GM23248 (cell line): ENCODE measurements around the gene PEX10. TPM values are rescaled to one million over a fixed set of nuclear protein-coding genes. Genes with fewer than 3 reads are reported as not detected.

ENCODE experiments used
- DNase-seq: peaks from one replicate; pipeline ENCODE4 v3.0.0-alpha.2; 2015
- H2AFZ ChIP-seq: fragments of 200-600 bp; sonication (generic); 2 replicates; pipeline ENCODE4 v1.6.1; 2016; ENCODE audit warnings: antibody characterized with exemption
- H3F3A ChIP-seq: fragments of 200-600 bp; sonication (generic); 2 replicates; pipeline ENCODE4 v1.6.1; 2016; ENCODE audit warnings: mild to moderate bottlenecking, antibody characterized with exemption, mixed run types; ENCODE audit not compliant: insufficient read depth
- H3K27ac ChIP-seq: fragments of 200-600 bp; sonication (generic); 2 replicates; pipeline ENCODE4 v1.5.1; 2016; ENCODE audit warnings: mild to moderate bottlenecking
- H3K27me3 ChIP-seq: fragments of 200-600 bp; sonication (generic); replicated peaks from 2 replicates; pipeline ENCODE4 v1.6.1; 2016; ENCODE audit warnings: mild to moderate bottlenecking; ENCODE audit not compliant: insufficient read depth
- H3K36me3 ChIP-seq: fragments of 200-600 bp; sonication (generic); 2 replicates; pipeline ENCODE4 v1.6.1; 2016; ENCODE audit warnings: low read depth, mild to moderate bottlenecking
- H3K4me1 ChIP-seq: fragments of 200-600 bp; sonication (generic); 2 replicates; pipeline ENCODE4 v1.6.1; 2016; ENCODE audit warnings: mild to moderate bottlenecking; ENCODE audit not compliant: insufficient read depth
- H3K4me2 ChIP-seq: fragments of 200-600 bp; sonication (generic); one replicate; pipeline ENCODE4 v1.6.1; 2016; ENCODE audit warnings: mild to moderate bottlenecking; ENCODE audit not compliant: unreplicated experiment
- H3K4me3 ChIP-seq: fragments of 200-600 bp; sonication (generic); 2 replicates; pipeline ENCODE4 v1.5.1; 2016; ENCODE audit warnings: mild to moderate bottlenecking
- H3K79me2 ChIP-seq: fragments of 200-600 bp; sonication (generic); 2 replicates; pipeline ENCODE4 v1.6.1; 2016; ENCODE audit warnings: mild to moderate bottlenecking; ENCODE audit not compliant: insufficient read depth
- H3K9ac ChIP-seq: fragments of 200-600 bp; sonication (generic); 2 replicates; pipeline ENCODE4 v1.6.1; 2016; ENCODE audit warnings: mild to moderate bottlenecking
- H3K9me2 ChIP-seq: fragments of 200-600 bp; sonication (generic); 2 replicates; pipeline ENCODE4 v1.6.1; 2016; ENCODE audit warnings: mixed run types, mild to moderate bottlenecking, moderate library complexity; ENCODE audit not compliant: insufficient read depth
- H3K9me3 ChIP-seq: fragments of 200-600 bp; sonication (generic); one replicate; pipeline ENCODE4 v1.6.1; 2017; ENCODE audit warnings: low read depth
- H4K20me1 ChIP-seq: fragments of 200-600 bp; sonication (generic); 2 replicates; pipeline ENCODE4 v1.6.0; 2016; ENCODE audit not compliant: insufficient read depth
- EZH2 ChIP-seq: fragments of 200-600 bp; sonication (generic); IDR thresholded peaks from 2 replicates; pipeline ENCODE4 v1.6.1; 2018; ENCODE audit warnings: antibody characterized with exemption, mild to moderate bottlenecking; ENCODE audit not compliant: insufficient read depth, poor library complexity, severe bottlenecking
- EZH2phosphoT487 ChIP-seq: fragments of 200-600 bp; sonication (generic); IDR thresholded peaks from 2 replicates; pipeline ENCODE4 v1.6.1; 2018; ENCODE audit warnings: antibody characterized with exemption, moderate library complexity, mild to moderate bottlenecking, low read depth; ENCODE audit not compliant: insufficient read depth
- WGBS, 2 experiments: methylation state at CpG; one replicate each; pipeline ENCODE4 v1.1.6; 2015 to 2017; ENCODE audit warnings: low lambda C conversion rate in 2 of 2, low coverage in 1 of 2; ENCODE audit errors: missing lambda C conversion rate in 2 of 2; 5-methylcytosine and 5-hydroxymethylcytosine counted together
- in situ Hi-C: fragments of 300-500 bp; cut with MboI; formaldehyde crosslinking; loops from 2 replicates; pipeline ENCODE4 v1.15.0; 2020
- polyA plus RNA-seq: library from polyadenylated mRNA; unstranded; fragments of >200 nt; fragmentation: Nextera tagmentation; extraction: Ambion mirVana; gene quantifications from 2 replicates; pipeline ENCODE4 v1.2.1, GENCODE V29; 2016
- total RNA-seq: library from RNA; depleted of rRNA; stranded (reverse); fragments of >200 nt; shearing (Covaris generic); gene quantifications from 2 replicates; pipeline ENCODE4 v1.2.3, GENCODE V29; 2014

PEX10 gene
- total and polyA plus RNA-seq, 2 experiments from 2014 or later = 24.7 to 51.3 TPM

- Histone ChIP-seq H3K79me2 (no peaks in the 10 kb centered on the region), H3K4me1 (no peaks in the 10 kb centered on the region), H3K9ac (no peak overlapping the region), H3F3A (no peaks in the 10 kb centered on the region), H3K9me2 (no peaks in the 10 kb centered on the region), H3K4me3 (no peak overlapping the region), H3K36me3 (no peaks in the 10 kb centered on the region), H4K20me1 (no peaks in the 10 kb centered on the region), H3K27me3 (no peaks in the 10 kb centered on the region), H3K4me2 (no peak overlapping the region), H2AFZ (no peak overlapping the region), H3K9me3 (no peaks in the 10 kb centered on the region), H3K27ac (no peak overlapping the region)
- 75 to 79% methylated on average over 17 of the region's 17 CpGs for WGBS, 2 experiments
- in situ Hi-C loops = loop anchor here (5.0 kb wide), 1 partner anchor 172 kb away; no protein-coding TSS in a partner anchor
- TF ChIP-seq EZH2phosphoT487 (no peak), EZH2 (no peak)
- DNase-seq = no peak
Observed at GRCh38 chr1:2374252-2375155, 37.9 kb downstream of the PEX10 start.

DNA sequence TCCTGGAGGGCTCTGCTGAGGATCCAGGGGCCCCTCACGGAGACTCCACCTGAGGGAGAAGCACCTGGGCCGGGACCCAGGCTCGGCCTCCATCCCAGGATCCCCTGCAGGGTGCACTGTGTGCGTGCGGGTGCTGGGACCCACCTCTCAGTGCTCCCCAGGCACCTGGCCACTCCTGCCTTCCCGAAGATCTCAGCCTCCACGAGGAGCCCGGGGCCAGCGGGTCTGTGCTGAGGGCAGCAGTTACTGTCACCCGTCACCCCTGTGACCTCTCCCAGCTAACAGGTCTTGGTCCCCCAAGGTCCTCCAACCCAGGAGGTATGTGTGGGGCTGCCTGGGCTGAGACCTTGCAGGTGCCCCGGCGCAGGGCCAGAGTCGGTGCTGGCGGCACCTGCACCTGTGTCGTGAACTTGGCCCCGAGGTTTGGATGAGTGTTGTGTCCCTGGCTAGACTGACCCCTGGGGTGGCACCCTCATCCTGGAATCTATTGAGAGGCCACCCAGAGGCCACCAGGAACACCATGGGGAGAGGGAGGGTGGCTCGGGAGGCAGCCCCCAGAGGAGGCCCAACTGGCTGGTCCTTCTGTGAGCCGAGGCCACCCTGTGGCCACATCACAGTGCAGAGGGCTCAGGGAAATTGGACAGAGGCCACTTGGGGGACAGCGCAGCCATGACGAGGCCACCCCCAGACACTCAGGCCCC lies 38.7 kb downstream of the PEX10 start:
- Histone ChIP-seq H3F3A (no peaks in the 10 kb centered on the region), H3K79me2 (no peaks in the 10 kb centered on the region), H3K4me3 (no peak overlapping the region), H3K9me2 (no peaks in the 10 kb centered on the region), H3K4me2 (no peak overlapping the region), H2AFZ (no peak overlapping the region), H3K27me3 (no peaks in the 10 kb centered on the region), H3K9me3 (no peaks in the 10 kb centered on the region), H3K36me3 (no peaks in the 10 kb centered on the region), H3K4me1 (no peaks in the 10 kb centered on the region), H3K9ac (no peak overlapping the region), H3K27ac (no peak overlapping the region), H4K20me1 (no peaks in the 10 kb centered on the region)
- no peak for TF ChIP-seq EZH2phosphoT487
- no peak for TF ChIP-seq EZH2
- in situ Hi-C loops = loop anchor here (5.0 kb wide), 1 partner anchor 171 kb away; no protein-coding TSS in a partner anchor
- 79 to 89% methylated on average over 13 to 19 of the region's 20 CpGs for WGBS, 2 experiments
- no peak for DNase-seq

GRCh38 chr1:2372551-2373490 lies 39.5 kb downstream of the PEX10 start:
- TF ChIP-seq EZH2phosphoT487 = no peak
- Histone ChIP-seq H3K9me3 (no peaks in the 10 kb centered on the region), H3F3A (no peaks in the 10 kb centered on the region), H3K4me2 (no peak overlapping the region), H3K27ac (no peak overlapping the region), H3K79me2 (no peaks in the 10 kb centered on the region), H2AFZ (no peak overlapping the region), H3K4me3 (no peak overlapping the region), H3K9ac (no peak overlapping the region), H3K36me3 (no peaks in the 10 kb centered on the region), H4K20me1 (no peaks in the 10 kb centered on the region), H3K9me2 (no peaks in the 10 kb centered on the region), H3K27me3 (no peaks in the 10 kb centered on the region), H3K4me1 (no peaks in the 10 kb centered on the region)
- 90 to 93% methylated on average over 28 to 36 of the region's 36 CpGs for WGBS, 2 experiments
- in situ Hi-C loops = loop anchor here (5.0 kb wide), 1 partner anchor 171 kb away; no protein-coding TSS in a partner anchor
- no peak for DNase-seq
